ENCODE measurements around the gene RPS21. TPM values are rescaled to one million over a fixed set of nuclear protein-coding genes. Genes with fewer than 3 reads are reported as not detected.

The RPS21 gene
- total and polyA plus RNA-seq, 2 of the 13 experiments (the other 11 are each of a cell fraction or from before 2014, with no cell fraction given): 2,647 to 11,063 TPM

DNA sequence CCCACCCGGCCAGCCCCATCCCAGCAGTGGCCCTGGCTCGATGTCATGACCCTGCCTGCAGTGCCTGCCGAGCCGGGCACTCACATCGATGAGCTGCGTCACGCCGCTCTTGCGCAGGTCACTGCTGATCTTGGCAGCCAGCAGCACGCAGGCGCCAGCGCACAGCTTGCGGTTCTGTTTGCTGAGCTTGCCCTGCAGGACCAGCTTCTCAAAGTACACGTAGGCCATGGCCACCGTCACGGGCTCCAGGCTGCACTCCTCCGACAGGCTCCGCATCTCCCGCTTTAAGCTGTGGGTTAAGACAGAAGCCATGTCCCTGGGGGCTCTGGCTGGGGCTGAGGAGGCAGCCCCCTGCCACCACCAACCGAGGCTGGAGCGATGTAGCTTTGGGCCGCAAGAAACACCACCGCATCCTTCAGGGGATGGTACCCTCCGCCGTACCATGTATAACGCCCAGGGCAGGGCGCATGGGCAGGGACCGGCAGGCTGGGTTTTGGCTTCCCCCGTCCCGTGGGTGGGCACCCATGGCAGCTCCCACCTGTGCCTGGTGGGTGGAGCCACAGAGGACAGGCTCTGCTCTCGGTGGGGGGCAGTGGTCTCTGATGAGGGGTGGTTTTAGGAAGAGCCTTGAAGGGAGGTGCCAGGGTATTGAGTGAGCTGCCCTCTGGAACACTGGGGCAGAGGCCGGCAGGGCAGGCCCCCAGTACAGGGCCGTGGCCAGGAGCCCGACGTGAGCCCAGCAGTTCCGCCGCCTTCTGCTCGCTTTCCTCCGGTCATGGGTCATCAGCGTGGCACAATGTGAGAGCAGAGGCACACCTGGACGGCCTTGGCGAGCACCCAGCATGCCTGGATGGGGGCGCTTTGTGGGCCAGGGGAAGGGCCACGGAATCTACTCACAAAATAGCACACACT is 4.5 kb downstream of the RPS21 start (continued):
- TF ChIP-seq, protein P1, sequence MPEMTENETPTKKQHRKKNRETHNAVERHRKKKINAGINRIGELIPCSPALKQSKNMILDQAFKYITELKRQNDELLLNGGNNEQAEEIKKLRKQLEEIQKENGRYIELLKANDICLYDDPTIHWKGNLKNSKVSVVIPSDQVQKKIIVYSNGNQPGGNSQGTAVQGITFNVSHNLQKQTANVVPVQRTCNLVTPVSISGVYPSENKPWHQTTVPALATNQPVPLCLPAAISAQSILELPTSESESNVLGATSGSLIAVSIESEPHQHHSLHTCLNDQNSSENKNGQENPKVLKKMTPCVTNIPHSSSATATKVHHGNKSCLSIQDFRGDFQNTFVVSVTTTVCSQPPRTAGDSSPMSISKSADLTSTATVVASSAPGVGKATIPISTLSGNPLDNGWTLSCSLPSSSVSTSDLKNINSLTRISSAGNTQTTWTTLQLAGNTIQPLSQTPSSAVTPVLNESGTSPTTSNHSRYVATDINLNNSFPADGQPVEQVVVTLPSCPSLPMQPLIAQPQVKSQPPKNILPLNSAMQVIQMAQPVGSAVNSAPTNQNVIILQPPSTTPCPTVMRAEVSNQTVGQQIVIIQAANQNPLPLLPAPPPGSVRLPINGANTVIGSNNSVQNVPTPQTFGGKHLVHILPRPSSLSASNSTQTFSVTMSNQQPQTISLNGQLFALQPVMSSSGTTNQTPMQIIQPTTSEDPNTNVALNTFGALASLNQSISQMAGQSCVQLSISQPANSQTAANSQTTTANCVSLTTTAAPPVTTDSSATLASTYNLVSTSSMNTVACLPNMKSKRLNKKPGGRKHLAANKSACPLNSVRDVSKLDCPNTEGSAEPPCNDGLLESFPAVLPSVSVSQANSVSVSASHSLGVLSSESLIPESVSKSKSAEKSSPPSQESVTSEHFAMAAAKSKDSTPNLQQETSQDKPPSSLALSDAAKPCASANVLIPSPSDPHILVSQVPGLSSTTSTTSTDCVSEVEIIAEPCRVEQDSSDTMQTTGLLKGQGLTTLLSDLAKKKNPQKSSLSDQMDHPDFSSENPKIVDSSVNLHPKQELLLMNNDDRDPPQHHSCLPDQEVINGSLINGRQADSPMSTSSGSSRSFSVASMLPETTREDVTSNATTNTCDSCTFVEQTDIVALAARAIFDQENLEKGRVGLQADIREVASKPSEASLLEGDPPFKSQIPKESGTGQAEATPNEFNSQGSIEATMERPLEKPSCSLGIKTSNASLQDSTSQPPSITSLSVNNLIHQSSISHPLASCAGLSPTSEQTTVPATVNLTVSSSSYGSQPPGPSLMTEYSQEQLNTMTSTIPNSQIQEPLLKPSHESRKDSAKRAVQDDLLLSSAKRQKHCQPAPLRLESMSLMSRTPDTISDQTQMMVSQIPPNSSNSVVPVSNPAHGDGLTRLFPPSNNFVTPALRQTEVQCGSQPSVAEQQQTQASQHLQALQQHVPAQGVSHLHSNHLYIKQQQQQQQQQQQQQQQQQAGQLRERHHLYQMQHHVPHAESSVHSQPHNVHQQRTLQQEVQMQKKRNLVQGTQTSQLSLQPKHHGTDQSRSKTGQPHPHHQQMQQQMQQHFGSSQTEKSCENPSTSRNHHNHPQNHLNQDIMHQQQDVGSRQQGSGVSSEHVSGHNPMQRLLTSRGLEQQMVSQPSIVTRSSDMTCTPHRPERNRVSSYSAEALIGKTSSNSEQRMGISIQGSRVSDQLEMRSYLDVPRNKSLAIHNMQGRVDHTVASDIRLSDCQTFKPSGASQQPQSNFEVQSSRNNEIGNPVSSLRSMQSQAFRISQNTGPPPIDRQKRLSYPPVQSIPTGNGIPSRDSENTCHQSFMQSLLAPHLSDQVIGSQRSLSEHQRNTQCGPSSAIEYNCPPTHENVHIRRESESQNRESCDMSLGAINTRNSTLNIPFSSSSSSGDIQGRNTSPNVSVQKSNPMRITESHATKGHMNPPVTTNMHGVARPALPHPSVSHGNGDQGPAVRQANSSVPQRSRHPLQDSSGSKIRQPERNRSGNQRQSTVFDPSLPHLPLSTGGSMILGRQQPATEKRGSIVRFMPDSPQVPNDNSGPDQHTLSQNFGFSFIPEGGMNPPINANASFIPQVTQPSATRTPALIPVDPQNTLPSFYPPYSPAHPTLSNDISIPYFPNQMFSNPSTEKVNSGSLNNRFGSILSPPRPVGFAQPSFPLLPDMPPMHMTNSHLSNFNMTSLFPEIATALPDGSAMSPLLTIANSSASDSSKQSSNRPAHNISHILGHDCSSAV (CRISPR knock-in tag; IDR thresholded peaks at IDR 0.05; ENCODE audit: borderline replicate concordance): no peak
- TF ChIP-seq LCORL (IDR thresholded peaks at IDR 0.05) (no peak), LCORL (CRISPR knock-in tag; IDR thresholded peaks at IDR 0.05) (no peak), ZFP1 (CRISPR knock-in tag; IDR thresholded peaks at IDR 0.05) (no peak), ZFP36 (IDR thresholded peaks at IDR 0.05; ENCODE audit: borderline replicate concordance, low read depth, low read length, partially characterized antibody) (no peak), ZMYM3 (CRISPR knock-in tag; IDR thresholded peaks at IDR 0.05) (no peak), ZBTB3 (CRISPR knock-in tag; IDR thresholded peaks at IDR 0.05; ENCODE audit: borderline replicate concordance, low read depth) (no peak), CEBPG (CRISPR knock-in tag; IDR thresholded peaks at IDR 0.05) (no peak), ZNF225 (CRISPR knock-in tag; IDR thresholded peaks at IDR 0.05) (0 out of 2 replicates have a peak, but pooled peaks have one; percentile 7), ZNF160 (CRISPR knock-in tag; IDR thresholded peaks at IDR 0.05) (no peak), ZNF589 (CRISPR knock-in tag; conservative IDR thresholded peaks at IDR 0.05) (no peak), SATB2 (CRISPR knock-in tag; IDR thresholded peaks at IDR 0.05) (no peak), ZNF263 (CRISPR knock-in tag; IDR thresholded peaks at IDR 0.05) (0 out of 2 replicates have a peak, but pooled peaks have one; percentile 35), TBL1XR1 (IDR thresholded peaks at IDR 0.05; ENCODE audit: borderline replicate concordance, low read length, partially characterized antibody) (no peak)
- TF ChIP-seq, protein P2, sequence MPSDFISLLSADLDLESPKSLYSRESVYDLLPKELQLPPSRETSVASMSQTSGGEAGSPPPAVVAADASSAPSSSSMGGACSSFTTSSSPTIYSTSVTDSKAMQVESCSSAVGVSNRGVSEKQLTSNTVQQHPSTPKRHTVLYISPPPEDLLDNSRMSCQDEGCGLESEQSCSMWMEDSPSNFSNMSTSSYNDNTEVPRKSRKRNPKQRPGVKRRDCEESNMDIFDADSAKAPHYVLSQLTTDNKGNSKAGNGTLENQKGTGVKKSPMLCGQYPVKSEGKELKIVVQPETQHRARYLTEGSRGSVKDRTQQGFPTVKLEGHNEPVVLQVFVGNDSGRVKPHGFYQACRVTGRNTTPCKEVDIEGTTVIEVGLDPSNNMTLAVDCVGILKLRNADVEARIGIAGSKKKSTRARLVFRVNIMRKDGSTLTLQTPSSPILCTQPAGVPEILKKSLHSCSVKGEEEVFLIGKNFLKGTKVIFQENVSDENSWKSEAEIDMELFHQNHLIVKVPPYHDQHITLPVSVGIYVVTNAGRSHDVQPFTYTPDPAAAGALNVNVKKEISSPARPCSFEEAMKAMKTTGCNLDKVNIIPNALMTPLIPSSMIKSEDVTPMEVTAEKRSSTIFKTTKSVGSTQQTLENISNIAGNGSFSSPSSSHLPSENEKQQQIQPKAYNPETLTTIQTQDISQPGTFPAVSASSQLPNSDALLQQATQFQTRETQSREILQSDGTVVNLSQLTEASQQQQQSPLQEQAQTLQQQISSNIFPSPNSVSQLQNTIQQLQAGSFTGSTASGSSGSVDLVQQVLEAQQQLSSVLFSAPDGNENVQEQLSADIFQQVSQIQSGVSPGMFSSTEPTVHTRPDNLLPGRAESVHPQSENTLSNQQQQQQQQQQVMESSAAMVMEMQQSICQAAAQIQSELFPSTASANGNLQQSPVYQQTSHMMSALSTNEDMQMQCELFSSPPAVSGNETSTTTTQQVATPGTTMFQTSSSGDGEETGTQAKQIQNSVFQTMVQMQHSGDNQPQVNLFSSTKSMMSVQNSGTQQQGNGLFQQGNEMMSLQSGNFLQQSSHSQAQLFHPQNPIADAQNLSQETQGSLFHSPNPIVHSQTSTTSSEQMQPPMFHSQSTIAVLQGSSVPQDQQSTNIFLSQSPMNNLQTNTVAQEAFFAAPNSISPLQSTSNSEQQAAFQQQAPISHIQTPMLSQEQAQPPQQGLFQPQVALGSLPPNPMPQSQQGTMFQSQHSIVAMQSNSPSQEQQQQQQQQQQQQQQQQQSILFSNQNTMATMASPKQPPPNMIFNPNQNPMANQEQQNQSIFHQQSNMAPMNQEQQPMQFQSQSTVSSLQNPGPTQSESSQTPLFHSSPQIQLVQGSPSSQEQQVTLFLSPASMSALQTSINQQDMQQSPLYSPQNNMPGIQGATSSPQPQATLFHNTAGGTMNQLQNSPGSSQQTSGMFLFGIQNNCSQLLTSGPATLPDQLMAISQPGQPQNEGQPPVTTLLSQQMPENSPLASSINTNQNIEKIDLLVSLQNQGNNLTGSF (CRISPR knock-in tag; IDR thresholded peaks at IDR 0.05): no peak
- TF ChIP-seq, protein P3, sequence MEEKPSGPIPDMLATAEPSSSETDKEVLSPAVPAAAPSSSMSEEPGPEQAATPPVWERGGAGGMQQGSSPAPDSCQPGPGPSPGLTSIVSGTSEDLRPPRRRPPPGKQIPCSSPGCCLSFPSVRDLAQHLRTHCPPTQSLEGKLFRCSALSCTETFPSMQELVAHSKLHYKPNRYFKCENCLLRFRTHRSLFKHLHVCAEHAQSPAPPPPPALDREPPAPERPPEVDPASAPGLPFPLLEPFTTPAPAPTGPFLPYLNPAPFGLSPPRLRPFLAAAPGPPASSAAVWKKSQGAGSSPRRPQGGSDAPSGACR (CRISPR knock-in tag; IDR thresholded peaks at IDR 0.05): no peak

All from HepG2 (cell line).